GM10248 (cell line): ENCODE data around the gene LRSAM1.

Experiments
- CTCF ChIA-PET: fragments of 300-600 bp; sonication (Branson Sonifier 250); formaldehyde crosslinking; extraction: SDS; loops from one replicate; lab custom pipeline; 2021; ENCODE audit warnings: antibody characterized with exemption; lab: Yijun Ruan, JAX
- POLR2A ChIA-PET: fragments of 350-650 bp; sonication (Branson Sonifier 250); formaldehyde crosslinking; extraction: SDS; loops from one replicate; lab custom pipeline; 2020; ENCODE audit warnings: antibody characterized with exemption; lab: Yijun Ruan, JAX
- DNase-seq: peaks from one replicate; pipeline ENCODE4 v3.0.0; 2012; ENCODE audit errors: extremely low spot score
- CTCF ChIP-seq: IDR thresholded peaks from 2 replicates; pipeline ENCODE4 v1.5.1; 2012; ENCODE audit warnings: mild to moderate bottlenecking, low read depth; ENCODE audit errors: extremely low read depth, missing control alignments, control extremely low read depth

LRSAM1 gene

GRCh38 chr9:127438394-127438793 is 12.9 kb upstream of the LRSAM1 start:
- ChIA-PET POLR2A (no interaction called here), CTCF (no interaction called here)
- no peak for DNase-seq
- TF ChIP-seq CTCF = no peak

GRCh38 chr9:127444283-127444920 is 6.9 kb upstream of the LRSAM1 start:
- ChIA-PET POLR2A (interaction anchor here (0.6 to 1.6 kb wide), 3 partner anchors 14 to 48 kb away, joined by 3 to 4 read pairs (median 3); partner anchors contain the start of genes SLC2A8 and ZNF79), CTCF (interaction anchor here (1.0 to 1.5 kb wide), 2 partner anchors 11 kb away, joined by 3 to 4 read pairs; no protein-coding TSS in a partner anchor)
- no peak for DNase-seq
- no peak for TF ChIP-seq CTCF

- POLR2A ChIA-PET = interaction anchor here (1.0 kb wide), 2 partner anchors 10 to 49 kb away, joined by 3 to 4 read pairs; no protein-coding TSS in a partner anchor
- CTCF ChIA-PET = interaction anchor here (1.5 kb wide), 1 partner anchor 12 kb away, joined by 3 read pairs; no protein-coding TSS in a partner anchor
- no peak for DNase-seq
- no peak for TF ChIP-seq CTCF
Observed at GRCh38 chr9:127444921-127445850, 6.1 kb upstream of the LRSAM1 start.

GRCh38 chr9:127445851-127446712 is 5.2 kb upstream of the LRSAM1 start:
- no peak for DNase-seq
- no peak for TF ChIP-seq CTCF
- ChIA-PET POLR2A (interaction anchor here (1.0 kb wide), 2 partner anchors 10 to 50 kb away, joined by 3 to 4 read pairs; no protein-coding TSS in a partner anchor), CTCF (no interaction called here)

GRCh38 chr9:127446713-127447415 is 4.4 kb upstream of the LRSAM1 start:
- CTCF ChIA-PET = no interaction called here
- TF ChIP-seq CTCF = no peak
- no peak for DNase-seq
- POLR2A ChIA-PET = no interaction called here
